AG04450 (cell line): ENCODE measurements around the gene PLD2. TPM values are rescaled to one million over a fixed set of nuclear protein-coding genes. Genes with fewer than 3 reads are reported as not detected.

Source experiments
- CTCF ChIA-PET: fragments of 300-600, 350-600 bp; formaldehyde crosslinking; extraction: SDS; loops from one replicate; lab custom pipeline; 2022; ENCODE audit warnings: antibody characterized with exemption, inconsistent platforms; lab: Charles Lee
- POLR2A ChIA-PET: fragments of 350-600 bp; formaldehyde crosslinking; extraction: SDS; loops from one replicate; lab custom pipeline; 2021; ENCODE audit warnings: antibody characterized with exemption, inconsistent platforms; lab: Yijun Ruan, JAX
- DNase-seq: peaks from one replicate; pipeline ENCODE4 v3.0.0-alpha.2; 2011; ENCODE audit warnings: low read depth, low spot score
- H3K27ac ChIP-seq: one replicate; pipeline ENCODE4 v1.5.1; 2012; ENCODE audit warnings: low read depth, low read length, control low read depth
- H3K27me3 ChIP-seq: one replicate; pipeline ENCODE4 v1.6.0; 2012; ENCODE audit warnings: low read length; ENCODE audit not compliant: control insufficient read depth, insufficient read depth
- H3K4me3 ChIP-seq: 2 replicates; pipeline ENCODE4 v1.5.1; 2011; ENCODE audit warnings: mild to moderate bottlenecking, low read depth, low read length, control low read depth
- H3K9me3 ChIP-seq: 2 replicates; pipeline ENCODE4 v1.5.1; 2012; ENCODE audit warnings: low read length; ENCODE audit not compliant: control insufficient read depth, insufficient read depth
- polyA plus RNA-seq: library from polyadenylated mRNA; depleted of rRNA; stranded (reverse); fragments of >200 nt; gene quantifications from 2 replicates; pipeline ENCODE4 v1.2.3, GENCODE V29; 2011
- TF ChIP-seq, protein P1 (sequence below): IDR thresholded peaks from 2 replicates; pipeline ENCODE4 v1.5.1; 2011; ENCODE audit warnings: low read depth, low read length, control low read depth, inconsistent platforms

The PLD2 gene
- polyA plus RNA-seq, 1 experiment = 18.9 TPM

- Histone ChIP-seq H3K27ac (no peak overlapping the region), H3K4me3 (no peak overlapping the region), H3K9me3 (no peaks in the 10 kb centered on the region), H3K27me3 (no peaks in the 10 kb centered on the region)
- DNase-seq = no peak
- ChIA-PET CTCF (no interaction called here), POLR2A (no interaction called here)
- TF ChIP-seq, protein P1, sequence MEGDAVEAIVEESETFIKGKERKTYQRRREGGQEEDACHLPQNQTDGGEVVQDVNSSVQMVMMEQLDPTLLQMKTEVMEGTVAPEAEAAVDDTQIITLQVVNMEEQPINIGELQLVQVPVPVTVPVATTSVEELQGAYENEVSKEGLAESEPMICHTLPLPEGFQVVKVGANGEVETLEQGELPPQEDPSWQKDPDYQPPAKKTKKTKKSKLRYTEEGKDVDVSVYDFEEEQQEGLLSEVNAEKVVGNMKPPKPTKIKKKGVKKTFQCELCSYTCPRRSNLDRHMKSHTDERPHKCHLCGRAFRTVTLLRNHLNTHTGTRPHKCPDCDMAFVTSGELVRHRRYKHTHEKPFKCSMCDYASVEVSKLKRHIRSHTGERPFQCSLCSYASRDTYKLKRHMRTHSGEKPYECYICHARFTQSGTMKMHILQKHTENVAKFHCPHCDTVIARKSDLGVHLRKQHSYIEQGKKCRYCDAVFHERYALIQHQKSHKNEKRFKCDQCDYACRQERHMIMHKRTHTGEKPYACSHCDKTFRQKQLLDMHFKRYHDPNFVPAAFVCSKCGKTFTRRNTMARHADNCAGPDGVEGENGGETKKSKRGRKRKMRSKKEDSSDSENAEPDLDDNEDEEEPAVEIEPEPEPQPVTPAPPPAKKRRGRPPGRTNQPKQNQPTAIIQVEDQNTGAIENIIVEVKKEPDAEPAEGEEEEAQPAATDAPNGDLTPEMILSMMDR = no peak
These were observed 33.9 kb downstream of the PLD2 start for GRCh38 chr17:4840893-4841242.

GRCh38 chr17:4842376-4842775 lies 35.4 kb downstream of the PLD2 start:
- TF ChIP-seq, protein P1 = no peak
- ChIA-PET CTCF (no interaction called here), POLR2A (no interaction called here)
- Histone ChIP-seq H3K4me3 (no peak overlapping the region), H3K9me3 (no peaks in the 10 kb centered on the region), H3K27me3 (no peaks in the 10 kb centered on the region), H3K27ac (no peak overlapping the region)
- DNase-seq = no peak

- CTCF ChIA-PET = no interaction called here
- no peak overlapping the region for H3K27ac ChIP-seq
These were observed 36.5 kb downstream of the PLD2 start for GRCh38 chr17:4843321-4844000.

GRCh38 chr17:4845118-4845517 lies 38.2 kb downstream of the PLD2 start:
- H3K27ac ChIP-seq = no peak overlapping the region
- CTCF ChIA-PET = no interaction called here
- H3K4me3 ChIP-seq = no peak overlapping the region
- TF ChIP-seq, protein P1 = no peak
- H3K27me3 ChIP-seq = no peaks in the 10 kb centered on the region
- POLR2A ChIA-PET = no interaction called here
- H3K9me3 ChIP-seq = no peaks in the 10 kb centered on the region
- no peak for DNase-seq

More at GRCh38 chr17:4843321-4844000, 36.5 kb downstream of the PLD2 start:
- TF ChIP-seq, protein P1 = no peak
- no peaks in the 10 kb centered on the region for H3K27me3 ChIP-seq
- no peaks in the 10 kb centered on the region for H3K9me3 ChIP-seq
- no peak for DNase-seq
- H3K4me3 ChIP-seq = no peak overlapping the region
- POLR2A ChIA-PET = no interaction called here

DNA sequence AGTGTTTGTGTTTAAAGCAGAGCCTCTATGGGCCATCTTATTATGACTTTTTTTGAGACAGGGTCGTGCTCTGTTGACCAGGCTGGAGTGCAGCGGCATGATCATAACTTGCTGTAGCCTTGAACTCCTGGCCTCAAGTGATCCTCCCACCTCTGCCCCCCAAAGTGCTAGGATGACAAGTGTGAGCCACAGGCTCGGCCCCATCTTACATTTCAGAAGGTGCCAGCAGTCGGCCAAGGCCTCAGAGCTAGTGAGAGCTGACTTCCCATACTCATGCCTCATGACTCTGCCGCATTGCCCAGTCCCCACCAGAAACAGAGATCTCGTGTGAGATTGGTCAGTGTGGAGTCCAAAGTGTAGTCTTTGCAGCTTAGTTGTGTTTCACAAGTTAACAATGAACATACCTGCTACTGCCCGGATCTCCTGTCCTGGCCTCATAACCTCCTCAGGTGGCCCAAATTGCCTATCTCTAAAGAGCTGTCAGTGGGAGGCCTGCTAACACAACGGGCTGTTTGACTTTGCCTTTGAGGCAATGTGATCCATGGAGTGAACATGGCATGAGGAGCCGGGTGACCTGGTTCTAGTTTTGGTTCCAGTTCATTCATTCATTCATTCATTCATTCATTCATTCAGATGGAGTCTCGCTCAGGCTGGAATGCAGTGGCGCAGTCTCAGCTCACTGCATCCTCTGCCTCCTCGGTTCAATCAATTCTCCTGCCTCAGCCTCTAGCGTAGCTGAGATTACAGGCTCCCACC lies 39.9 kb downstream of the PLD2 start:
- CTCF ChIA-PET = interaction anchor here (1.5 kb wide), 1 partner anchor 57 kb away, joined by 4 read pairs; no protein-coding TSS in a partner anchor
- DNase-seq = no peak
- H3K4me3 ChIP-seq = no peak overlapping the region
- POLR2A ChIA-PET = no interaction called here
- H3K27me3 ChIP-seq = no peaks in the 10 kb centered on the region
- H3K27ac ChIP-seq = no peak overlapping the region
- no peaks in the 10 kb centered on the region for H3K9me3 ChIP-seq
- TF ChIP-seq, protein P1 = no peak
